CD4-positive, alpha-beta memory T cell (primary cell): ENCODE measurements around the gene RCCD1. TPM values are rescaled to one million over a fixed set of nuclear protein-coding genes. Genes with fewer than 3 reads are reported as not detected.

Experiments
- CTCF ChIA-PET: fragments of 350-600 bp; sonication (Branson Sonifier 250); formaldehyde crosslinking; loops from one replicate; lab custom pipeline; 2021; ENCODE audit warnings: inconsistent platforms; ENCODE audit not compliant: partially characterized antibody; lab: Charles Lee
- POLR2A ChIA-PET: fragments of 350-600 bp; sonication (Branson Sonifier 250); formaldehyde crosslinking; loops from one replicate; lab custom pipeline; 2021; ENCODE audit not compliant: partially characterized antibody; lab: Charles Lee
- DNase-seq, 5 donors: peaks; one replicate each; pipeline versions ENCODE4 v3.0.0 to v3.0.0-alpha.2; 2020 to 2022; ENCODE audit warnings: mixed read lengths in 1 of 5
- H3K27ac ChIP-seq: one replicate; pipeline ENCODE4 v1.7.0; 2013; ENCODE audit warnings: low read depth, low read length
- H3K27me3 ChIP-seq: 2 replicates; pipeline ENCODE4 v1.7.0; 2013; ENCODE audit warnings: mild to moderate bottlenecking, low read length, moderate library complexity; ENCODE audit not compliant: insufficient read depth
- H3K36me3 ChIP-seq: 2 replicates; pipeline ENCODE4 v1.7.0; 2013; ENCODE audit warnings: mild to moderate bottlenecking, low read length, moderate library complexity; ENCODE audit not compliant: insufficient read depth
- H3K4me1 ChIP-seq: 2 replicates; pipeline ENCODE4 v1.7.0; 2013; ENCODE audit warnings: mild to moderate bottlenecking, low read length, moderate library complexity; ENCODE audit not compliant: insufficient read depth
- H3K4me3 ChIP-seq, 2 donors: one replicate each; pipeline ENCODE4 v1.7.0; 2013; ENCODE audit warnings: low read length in 2 of 2, mild to moderate bottlenecking in 1 of 2
- H3K9me3 ChIP-seq, 2 donors: one replicate each; pipeline ENCODE4 v1.7.0; 2013; ENCODE audit warnings: low read length in 2 of 2, control low read depth in 1 of 2; ENCODE audit not compliant: control insufficient read depth in 1 of 2
- H3K27ac Mint-ChIP-seq, 7 donors: one replicate each; pipeline ENCODE4 v1.8.0; 2020 to 2021; ENCODE audit warnings: mixed read lengths in 7 of 7, mild to moderate bottlenecking in 6 of 7, inconsistent platforms in 3 of 7, moderate library complexity in 3 of 7
- H3K27me3 Mint-ChIP-seq, 2 donors: one replicate each; pipeline ENCODE4 v1.8.0; 2020 to 2021; ENCODE audit warnings: mixed read lengths in 2 of 2
- H3K36me3 Mint-ChIP-seq, 2 donors: one replicate each; pipeline ENCODE4 v1.8.0; 2020 to 2021; ENCODE audit warnings: mixed read lengths in 2 of 2, inconsistent platforms in 1 of 2, mild to moderate bottlenecking in 1 of 2
- H3K4me1 Mint-ChIP-seq, 4 donors: one replicate each; pipeline ENCODE4 v1.8.0; 2020 to 2021; ENCODE audit warnings: mixed read lengths in 4 of 4, mild to moderate bottlenecking in 1 of 4
- H3K4me3 Mint-ChIP-seq, 8 donors: one replicate each; pipeline ENCODE4 v1.8.0; 2020 to 2021; ENCODE audit warnings: mixed read lengths in 8 of 8, mild to moderate bottlenecking in 7 of 8, moderate library complexity in 6 of 8, inconsistent platforms in 3 of 8
- H3K9me3 Mint-ChIP-seq, 8 donors: one replicate each; pipeline ENCODE4 v1.8.0; 2020 to 2021; ENCODE audit warnings: mixed read lengths in 8 of 8, mild to moderate bottlenecking in 5 of 8, inconsistent platforms in 3 of 8, moderate library complexity in 1 of 8
- intact Hi-C: fragments of 100-400 bp; cut with micrococcal nuclease; formaldehyde crosslinking; loops from one replicate; pipeline ENCODE4 v1.15.1; 2023
- polyA plus RNA-seq, 2 donors: library from polyadenylated mRNA; unstranded; fragments of 300-500 nt; fragmentation: Illumina TruSeq; gene quantifications; one replicate each; pipeline ENCODE4 v1.2.3, GENCODE V29; 2021
- total RNA-seq, 2 experiments: library from RNA; stranded (reverse); gene quantifications; one replicate each; pipeline ENCODE4 v1.2.3, GENCODE V29; 2021

The RCCD1 gene
- total and polyA plus RNA-seq, 4 experiments from 2014 or later = 2.0 to 15.6 (median 9.3) TPM

DNA sequence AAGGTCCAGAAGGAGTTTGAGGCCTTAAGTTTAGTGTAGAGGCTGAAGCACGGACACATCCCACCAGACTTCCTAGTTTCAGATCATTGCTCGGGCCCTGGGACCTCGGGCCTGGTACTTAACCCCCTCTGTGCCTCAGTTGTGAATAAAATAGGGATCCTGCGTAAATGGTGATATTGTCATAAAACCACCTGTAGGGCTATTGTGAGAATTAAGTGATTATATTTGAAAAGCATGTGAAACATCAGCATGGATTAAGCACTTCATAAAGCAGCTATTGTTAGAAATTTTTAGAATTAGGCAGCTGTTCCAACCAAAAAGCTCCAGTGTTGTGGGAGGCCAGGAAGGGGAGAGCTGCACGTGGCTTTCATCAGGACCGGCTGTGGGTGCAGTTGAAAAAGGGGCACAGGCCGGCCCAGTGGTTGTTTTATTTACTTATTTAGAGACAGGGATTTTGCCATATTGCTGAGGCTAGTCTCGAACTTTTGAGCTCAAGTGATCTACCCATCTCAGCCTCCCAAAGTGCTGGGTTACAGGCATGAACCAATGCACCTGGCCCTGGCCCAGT, 4.4 kb downstream of the RCCD1 start:
- H3K27ac ChIP-seq = no peak overlapping the region
- no peak overlapping the region for H3K4me3 Mint-ChIP-seq
- peak overlapping the region in 2 of 7 donors; percentile 62 to 65 for H3K27ac Mint-ChIP-seq
- no peaks in the 10 kb centered on the region for H3K27me3 ChIP-seq
- H3K36me3 Mint-ChIP-seq = peaks cover 24 to 30% of the 10 kb centered on the region in 2 donors
- ChIA-PET CTCF (interaction anchor here (0.9 to 11.2 kb wide), 8 partner anchors 9 to 639 kb away, joined by 3 to 155 read pairs (median 4); partner anchors contain the start of genes HDDC3 and UNC45A), POLR2A (no interaction called here)
- H3K4me1 Mint-ChIP-seq = peaks cover 4 to 18% (median 15%) of the 10 kb centered on the region in 4 donors
- H3K9me3 Mint-ChIP-seq = peaks cover 0 to 2% (median 0%) of the 10 kb centered on the region in 8 donors
- H3K36me3 ChIP-seq = peaks cover 5% of the 10 kb centered on the region
- intact Hi-C loops = no loop called here
- H3K4me1 ChIP-seq = peaks cover 15% of the 10 kb centered on the region
- DNase-seq = no peak
- H3K9me3 ChIP-seq = no peaks in the 10 kb centered on the region
- no peaks in the 10 kb centered on the region for H3K27me3 Mint-ChIP-seq
- no peak overlapping the region for H3K4me3 ChIP-seq

- DNase-seq = no peak
- Mint-ChIP-seq H3K27me3 (no peaks in the 10 kb centered on the region), H3K4me1 (peaks cover 3 to 14% (median 11%) of the 10 kb centered on the region in 4 donors), H3K9me3 (peaks cover 0 to 2% (median 0%) of the 10 kb centered on the region in 8 donors), H3K36me3 (peaks cover 24 to 28% of the 10 kb centered on the region in 2 donors), H3K4me3 (no peak overlapping the region), H3K27ac (peak overlapping the region in 2 of 7 donors; percentile 65 to 66)
- no peaks in the 10 kb centered on the region for H3K27me3 ChIP-seq
- peaks cover 5% of the 10 kb centered on the region for H3K36me3 ChIP-seq
- CTCF ChIA-PET = interaction anchor here (0.9 to 11.2 kb wide), 8 partner anchors 8 to 312 kb away, joined by 3 to 155 read pairs (median 3); partner anchors contain the start of genes HDDC3 and UNC45A
- POLR2A ChIA-PET = interaction anchor here (0.8 kb wide), 1 partner anchor 25 kb away, joined by 4 read pairs; the partner anchor contains the start of gene UNC45A
- H3K27ac ChIP-seq = no peak overlapping the region
- H3K9me3 ChIP-seq = no peaks in the 10 kb centered on the region
- H3K4me3 ChIP-seq = no peak overlapping the region
- peaks cover 15% of the 10 kb centered on the region for H3K4me1 ChIP-seq
- intact Hi-C loops = no loop called here
Measured at GRCh38 chr15:90959894-90960293, 5.2 kb downstream of the RCCD1 start.

DNA sequence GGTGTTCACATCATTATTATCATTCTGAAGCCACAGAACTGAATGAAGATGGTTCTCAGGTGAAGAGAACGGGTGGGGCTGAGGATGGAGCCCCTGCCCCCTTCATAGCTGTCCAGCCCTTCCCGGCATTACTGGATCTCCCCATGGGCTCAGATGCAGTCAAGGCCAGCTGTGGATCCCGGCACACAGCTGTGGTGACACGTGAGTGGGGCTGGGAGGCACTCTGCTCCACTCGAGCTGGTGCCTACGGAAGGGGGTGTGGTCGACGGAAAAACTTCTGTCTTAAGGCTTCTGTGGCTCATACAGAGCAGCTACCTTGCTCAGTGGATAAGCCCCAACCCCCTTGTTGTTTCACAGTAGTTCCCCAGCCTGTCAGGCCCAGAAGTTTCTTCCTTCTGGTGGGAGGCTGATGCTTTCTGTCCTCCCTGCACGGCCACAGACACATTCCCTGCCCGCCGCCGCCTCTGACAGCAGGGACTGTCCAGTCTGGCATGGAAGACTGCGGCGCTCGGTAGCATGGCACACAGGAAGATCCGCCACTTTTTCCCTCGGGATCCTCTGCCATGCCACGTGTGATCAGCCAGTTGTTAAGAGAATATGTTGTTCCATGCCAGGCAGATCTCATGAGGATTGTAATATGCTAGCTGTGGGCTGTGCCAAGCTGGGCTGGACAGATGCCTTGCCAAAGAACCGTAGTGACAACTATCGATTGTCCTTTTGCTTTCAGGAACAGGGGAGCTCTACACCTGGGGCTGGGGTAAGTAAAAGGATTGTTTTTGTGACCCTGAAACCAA, 5.8 kb downstream of the RCCD1 start:
- Histone ChIP-seq H3K27me3 (no peaks in the 10 kb centered on the region), H3K4me3 (no peak overlapping the region), H3K9me3 (no peaks in the 10 kb centered on the region), H3K36me3 (peaks cover 5% of the 10 kb centered on the region), H3K27ac (no peak overlapping the region), H3K4me1 (peaks cover 11% of the 10 kb centered on the region)
- Mint-ChIP-seq H3K27me3 (no peaks in the 10 kb centered on the region), H3K9me3 (peaks cover 0 to 2% (median 0%) of the 10 kb centered on the region in 8 donors), H3K4me1 (peaks cover 3 to 14% (median 10%) of the 10 kb centered on the region in 4 donors), H3K4me3 (no peak overlapping the region), H3K27ac (peak overlapping the region in 3 of 7 donors; percentile 30 to 63 (median 31)), H3K36me3 (peaks cover 24 to 28% of the 10 kb centered on the region in 2 donors)
- DNase-seq = no peak
- CTCF ChIA-PET = interaction anchor here (0.9 to 11.2 kb wide), 7 partner anchors 8 to 311 kb away, joined by 3 to 155 read pairs (median 3); partner anchors contain the start of genes HDDC3 and UNC45A
- POLR2A ChIA-PET = interaction anchor here (0.8 kb wide), 1 partner anchor 25 kb away, joined by 4 read pairs; the partner anchor contains the start of gene UNC45A
- intact Hi-C loops = no loop called here

DNA sequence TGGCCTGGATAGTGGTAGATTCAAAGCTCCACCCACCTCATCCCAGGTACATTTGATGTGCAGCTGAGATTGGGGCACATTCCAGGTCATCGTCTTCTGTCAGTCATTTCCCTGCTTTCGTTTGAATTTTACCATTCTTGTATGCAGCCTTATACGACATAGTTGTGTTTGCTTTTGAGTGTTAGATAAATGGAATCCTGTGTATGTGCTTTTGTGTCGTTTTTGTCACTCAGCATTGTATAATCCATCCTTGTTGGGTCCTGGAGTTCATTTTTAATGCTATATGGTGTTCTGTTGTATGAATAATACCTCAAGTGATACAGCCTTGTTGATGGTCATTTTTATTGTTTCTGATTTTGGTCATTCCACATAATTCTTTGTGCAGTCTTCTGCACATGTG, 7.3 kb downstream of the RCCD1 start:
- Mint-ChIP-seq H3K27ac (no peak overlapping the region), H3K36me3 (peaks cover 24 to 31% of the 10 kb centered on the region in 2 donors), H3K4me3 (no peak overlapping the region), H3K27me3 (no peaks in the 10 kb centered on the region), H3K9me3 (peaks cover 0 to 2% (median 0%) of the 10 kb centered on the region in 8 donors), H3K4me1 (peaks cover 0 to 5% (median 2%) of the 10 kb centered on the region in 4 donors)
- POLR2A ChIA-PET = no interaction called here
- Histone ChIP-seq H3K27me3 (no peaks in the 10 kb centered on the region), H3K4me3 (no peak overlapping the region), H3K36me3 (peaks cover 10% of the 10 kb centered on the region), H3K4me1 (no peaks in the 10 kb centered on the region), H3K9me3 (no peaks in the 10 kb centered on the region), H3K27ac (no peak overlapping the region)
- no peak for DNase-seq
- CTCF ChIA-PET = interaction anchor here (1.3 to 11.2 kb wide), 3 partner anchors 9 to 71 kb away, joined by 3 to 155 read pairs (median 7); partner anchors contain the start of genes HDDC3 and UNC45A
- intact Hi-C loops = no loop called here

DNA sequence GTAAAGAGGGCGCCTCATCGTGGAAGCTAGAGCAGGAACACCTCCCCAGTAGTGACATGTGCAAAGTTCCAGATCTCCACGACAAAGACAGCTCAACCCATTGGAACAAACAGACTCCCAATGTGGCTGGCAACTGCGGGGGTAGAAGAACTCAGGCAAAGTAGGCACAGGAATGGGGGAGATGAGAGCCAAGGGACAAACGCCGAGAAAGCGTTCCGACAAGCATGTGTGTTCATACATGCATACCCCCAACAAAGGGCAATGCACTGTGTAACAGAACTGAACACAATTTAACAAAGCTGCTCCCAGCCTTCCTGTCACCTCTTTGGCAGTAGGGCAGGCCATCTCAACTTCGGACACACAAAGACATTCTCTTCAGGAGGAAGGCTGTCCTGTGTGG, 11.6 kb downstream of the RCCD1 start:
- DNase-seq = no peak
- H3K36me3 ChIP-seq = peaks cover 9% of the 10 kb centered on the region
- intact Hi-C loops = no loop called here
- no peak overlapping the region for H3K4me3 ChIP-seq
- POLR2A ChIA-PET = no interaction called here
- peak overlapping the region in 2 of 7 donors; percentile 19 to 35 for H3K27ac Mint-ChIP-seq
- no peaks in the 10 kb centered on the region for H3K4me1 Mint-ChIP-seq
- H3K27me3 ChIP-seq = no peaks in the 10 kb centered on the region
- CTCF ChIA-PET = no interaction called here
- peaks cover 16% of the 10 kb centered on the region in 2 donors for H3K36me3 Mint-ChIP-seq
- no peaks in the 10 kb centered on the region for H3K9me3 ChIP-seq
- H3K4me1 ChIP-seq = no peaks in the 10 kb centered on the region
- H3K27me3 Mint-ChIP-seq = no peaks in the 10 kb centered on the region
- H3K27ac ChIP-seq = no peak overlapping the region
- no peak overlapping the region for H3K4me3 Mint-ChIP-seq
- no peaks in the 10 kb centered on the region for H3K9me3 Mint-ChIP-seq

DNA sequence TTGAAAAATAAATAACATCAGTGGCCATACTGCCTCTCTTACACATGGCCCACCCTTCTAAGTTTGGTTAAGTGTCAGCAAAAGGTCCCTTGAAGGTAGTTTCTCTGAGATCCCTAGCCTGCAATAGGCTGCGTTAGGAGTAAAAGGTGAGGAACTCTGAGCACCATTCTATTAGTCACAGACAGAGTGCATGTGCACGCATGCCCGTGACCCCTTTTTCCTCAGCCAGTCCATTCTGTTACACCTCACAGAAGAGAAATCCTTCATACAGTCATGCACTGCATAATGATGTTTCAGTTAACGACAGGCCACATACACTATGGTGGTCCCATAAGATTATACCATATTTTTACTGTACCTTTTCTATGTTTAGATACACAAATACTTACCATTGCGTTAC, 12.5 kb downstream of the RCCD1 start:
- ChIA-PET CTCF (interaction anchor here (1.3 kb wide), 1 partner anchor 82 kb away, joined by 5 read pairs; no protein-coding TSS in a partner anchor), POLR2A (no interaction called here)
- peak overlapping the region in 2 of 7 donors; percentile 24 to 30 for H3K27ac Mint-ChIP-seq
- H3K4me1 Mint-ChIP-seq = no peaks in the 10 kb centered on the region
- no peaks in the 10 kb centered on the region for H3K27me3 Mint-ChIP-seq
- H3K4me3 Mint-ChIP-seq = no peak overlapping the region
- Histone ChIP-seq H3K4me1 (no peaks in the 10 kb centered on the region), H3K4me3 (no peak overlapping the region), H3K9me3 (no peaks in the 10 kb centered on the region), H3K27ac (no peak overlapping the region), H3K27me3 (no peaks in the 10 kb centered on the region), H3K36me3 (peaks cover 5% of the 10 kb centered on the region)
- H3K36me3 Mint-ChIP-seq = peaks cover 6 to 7% of the 10 kb centered on the region in 2 donors
- intact Hi-C loops = no loop called here
- DNase-seq = no peak
- H3K9me3 Mint-ChIP-seq = no peaks in the 10 kb centered on the region

GRCh38 chr15:90968434-90968833, 13.8 kb downstream of the RCCD1 start:
- intact Hi-C loops = no loop called here
- peaks cover 4 to 9% of the 10 kb centered on the region in 2 donors for H3K36me3 Mint-ChIP-seq
- no peak for DNase-seq
- Histone ChIP-seq H3K36me3 (peaks cover 5% of the 10 kb centered on the region), H3K4me1 (no peaks in the 10 kb centered on the region), H3K27me3 (no peaks in the 10 kb centered on the region), H3K27ac (no peak overlapping the region), H3K9me3 (no peaks in the 10 kb centered on the region), H3K4me3 (no peak overlapping the region)
- H3K27me3 Mint-ChIP-seq = no peaks in the 10 kb centered on the region
- peak overlapping the region in 4 of 7 donors; percentile 10 to 54 (median 45) for H3K27ac Mint-ChIP-seq
- ChIA-PET CTCF (interaction anchor here (0.9 to 2.1 kb wide), 3 partner anchors 8 to 81 kb away, joined by 3 to 5 read pairs (median 5); no protein-coding TSS in a partner anchor), POLR2A (no interaction called here)
- H3K4me3 Mint-ChIP-seq = no peak overlapping the region
- no peaks in the 10 kb centered on the region for H3K9me3 Mint-ChIP-seq
- H3K4me1 Mint-ChIP-seq = no peaks in the 10 kb centered on the region
